HL-60 (cell line): ENCODE measurements around the gene DPEP2.
"Not testable (repeated sequence)": the region's sequence is repeated elsewhere in the genome, so short reads cannot be mapped to it uniquely, and the experiment has no call there.

ENCODE experiments used
- POLR2AphosphoS5 ChIP-seq: IDR thresholded peaks from 2 replicates; pipeline ENCODE4 v1.6.1; 2012; ENCODE audit warnings: low read depth
- TF ChIP-seq, protein P1 (sequence below): IDR thresholded peaks from one replicate; pipeline ENCODE4 v1.5.1; 2011; ENCODE audit warnings: low read length, control low read depth, inconsistent platforms; ENCODE audit not compliant: insufficient read depth

DNA sequence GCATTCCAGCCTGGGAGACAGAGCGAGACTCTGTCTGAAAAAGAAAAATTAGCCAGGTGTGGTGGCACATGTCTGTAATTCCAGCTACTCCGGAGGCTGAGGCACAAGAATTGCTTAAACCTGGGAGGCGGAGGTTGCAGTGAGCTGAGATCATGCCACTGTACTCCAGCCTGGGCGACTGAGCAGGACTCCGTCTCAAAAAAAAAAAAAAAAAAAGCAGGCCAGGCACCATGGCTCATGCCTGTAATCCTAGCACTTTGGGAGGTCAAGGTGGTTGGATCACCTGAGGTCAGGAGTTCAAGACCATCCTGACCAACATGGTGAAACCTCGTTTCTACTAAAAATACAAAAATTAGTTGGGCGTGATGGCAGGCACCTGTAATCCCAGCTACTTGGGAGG lies 27.0 kb downstream of the DPEP2 start:
- TF ChIP-seq, protein P1, sequence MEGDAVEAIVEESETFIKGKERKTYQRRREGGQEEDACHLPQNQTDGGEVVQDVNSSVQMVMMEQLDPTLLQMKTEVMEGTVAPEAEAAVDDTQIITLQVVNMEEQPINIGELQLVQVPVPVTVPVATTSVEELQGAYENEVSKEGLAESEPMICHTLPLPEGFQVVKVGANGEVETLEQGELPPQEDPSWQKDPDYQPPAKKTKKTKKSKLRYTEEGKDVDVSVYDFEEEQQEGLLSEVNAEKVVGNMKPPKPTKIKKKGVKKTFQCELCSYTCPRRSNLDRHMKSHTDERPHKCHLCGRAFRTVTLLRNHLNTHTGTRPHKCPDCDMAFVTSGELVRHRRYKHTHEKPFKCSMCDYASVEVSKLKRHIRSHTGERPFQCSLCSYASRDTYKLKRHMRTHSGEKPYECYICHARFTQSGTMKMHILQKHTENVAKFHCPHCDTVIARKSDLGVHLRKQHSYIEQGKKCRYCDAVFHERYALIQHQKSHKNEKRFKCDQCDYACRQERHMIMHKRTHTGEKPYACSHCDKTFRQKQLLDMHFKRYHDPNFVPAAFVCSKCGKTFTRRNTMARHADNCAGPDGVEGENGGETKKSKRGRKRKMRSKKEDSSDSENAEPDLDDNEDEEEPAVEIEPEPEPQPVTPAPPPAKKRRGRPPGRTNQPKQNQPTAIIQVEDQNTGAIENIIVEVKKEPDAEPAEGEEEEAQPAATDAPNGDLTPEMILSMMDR: not testable (repeated sequence)
- not testable (repeated sequence) for TF ChIP-seq POLR2AphosphoS5
